Astrocyte (in vitro differentiated cells and primary cell): ENCODE measurements around the gene LYPD6. TPM values are rescaled to one million over a fixed set of nuclear protein-coding genes. Genes with fewer than 3 reads are reported as not detected.

ENCODE experiments used
- DNase-seq: peaks from one replicate; pipeline ENCODE4 v3.0.0-alpha.2; 2010; ENCODE audit warnings: low read depth
- FAIRE-seq: peaks from 2 replicates; lab custom pipeline; 2011; peaks lifted over from hg19 to GRCh38; lab: Jason Lieb, UNC
- H2AFZ ChIP-seq: 2 replicates; pipeline ENCODE4 v1.6.0; 2012; ENCODE audit warnings: low read depth, low read length, inconsistent platforms
- H3K27ac ChIP-seq: 2 replicates; pipeline ENCODE4 v1.5.1; 2011; ENCODE audit warnings: low read depth, low read length, inconsistent platforms
- H3K27me3 ChIP-seq: 2 replicates; pipeline ENCODE4 v1.6.0; 2011; ENCODE audit warnings: low read length, inconsistent platforms; ENCODE audit not compliant: insufficient read depth
- H3K36me3 ChIP-seq: 2 replicates; pipeline ENCODE4 v1.5.1; 2011; ENCODE audit warnings: low read length, inconsistent platforms; ENCODE audit not compliant: insufficient read depth
- H3K4me1 ChIP-seq: 2 replicates; pipeline ENCODE4 v1.5.1; 2011; ENCODE audit warnings: low read length, inconsistent platforms; ENCODE audit not compliant: insufficient read depth
- H3K4me2 ChIP-seq: 2 replicates; pipeline ENCODE4 v1.6.0; 2012; ENCODE audit warnings: low read length, inconsistent platforms
- H3K4me3 ChIP-seq: 2 replicates; pipeline ENCODE4 v1.5.1; 2011; ENCODE audit warnings: low read depth, mild to moderate bottlenecking, low read length, inconsistent platforms; ENCODE audit not compliant: insufficient read depth
- H3K79me2 ChIP-seq: 2 replicates; pipeline ENCODE4 v1.6.0; 2012; ENCODE audit warnings: mild to moderate bottlenecking, low read length, inconsistent platforms; ENCODE audit not compliant: insufficient read depth
- H3K9ac ChIP-seq: 2 replicates; pipeline ENCODE4 v1.6.0; 2012; ENCODE audit warnings: mild to moderate bottlenecking, low read length, inconsistent platforms
- H3K9me3 ChIP-seq: 2 replicates; pipeline ENCODE4 v1.5.1; 2012; ENCODE audit warnings: low read depth, mild to moderate bottlenecking, low read length, inconsistent platforms; ENCODE audit not compliant: insufficient read depth
- H4K20me1 ChIP-seq: 2 replicates; pipeline ENCODE4 v1.6.0; 2012; ENCODE audit warnings: low read length, inconsistent platforms; ENCODE audit not compliant: insufficient read depth
- H3K27ac Mint-ChIP-seq: one replicate; pipeline ENCODE4 v1.8.0; 2021; ENCODE audit warnings: mild to moderate bottlenecking, mixed read lengths; ENCODE audit not compliant: unreplicated experiment
- H3K27me3 Mint-ChIP-seq: one replicate; pipeline ENCODE4 v1.8.0; 2021; ENCODE audit warnings: low read depth, mixed read lengths; ENCODE audit not compliant: unreplicated experiment
- H3K36me3 Mint-ChIP-seq: one replicate; pipeline ENCODE4 v1.8.0; 2021; ENCODE audit warnings: low read depth, mixed read lengths; ENCODE audit not compliant: unreplicated experiment
- H3K4me1 Mint-ChIP-seq: one replicate; pipeline ENCODE4 v1.8.0; 2021; ENCODE audit warnings: low read depth, mixed read lengths; ENCODE audit not compliant: unreplicated experiment
- H3K4me3 Mint-ChIP-seq: one replicate; pipeline ENCODE4 v1.8.0; 2021; ENCODE audit warnings: mild to moderate bottlenecking, moderate library complexity, mixed read lengths; ENCODE audit not compliant: unreplicated experiment
- H3K9me3 Mint-ChIP-seq: one replicate; pipeline ENCODE4 v1.8.0; 2021; ENCODE audit warnings: mild to moderate bottlenecking, mixed read lengths; ENCODE audit not compliant: unreplicated experiment
- EZH2 ChIP-seq: IDR thresholded peaks from 2 replicates; pipeline ENCODE4 v1.6.1; 2012; ENCODE audit warnings: mild to moderate bottlenecking, low read length, inconsistent platforms; ENCODE audit not compliant: insufficient read depth
- total RNA-seq: library from RNA; stranded (reverse); gene quantifications from 2 replicates; pipeline ENCODE4 v1.2.1, GENCODE V29; 2021
- TF ChIP-seq, protein P1 (sequence below): IDR thresholded peaks from 2 replicates; pipeline ENCODE4 v1.5.1; 2011; ENCODE audit warnings: low read depth, mild to moderate bottlenecking, inconsistent platforms, low read length, moderate library complexity; ENCODE audit not compliant: insufficient read depth

LYPD6 gene
- total RNA-seq, 1 donor from 2014 or later = 1.4 TPM

DNA sequence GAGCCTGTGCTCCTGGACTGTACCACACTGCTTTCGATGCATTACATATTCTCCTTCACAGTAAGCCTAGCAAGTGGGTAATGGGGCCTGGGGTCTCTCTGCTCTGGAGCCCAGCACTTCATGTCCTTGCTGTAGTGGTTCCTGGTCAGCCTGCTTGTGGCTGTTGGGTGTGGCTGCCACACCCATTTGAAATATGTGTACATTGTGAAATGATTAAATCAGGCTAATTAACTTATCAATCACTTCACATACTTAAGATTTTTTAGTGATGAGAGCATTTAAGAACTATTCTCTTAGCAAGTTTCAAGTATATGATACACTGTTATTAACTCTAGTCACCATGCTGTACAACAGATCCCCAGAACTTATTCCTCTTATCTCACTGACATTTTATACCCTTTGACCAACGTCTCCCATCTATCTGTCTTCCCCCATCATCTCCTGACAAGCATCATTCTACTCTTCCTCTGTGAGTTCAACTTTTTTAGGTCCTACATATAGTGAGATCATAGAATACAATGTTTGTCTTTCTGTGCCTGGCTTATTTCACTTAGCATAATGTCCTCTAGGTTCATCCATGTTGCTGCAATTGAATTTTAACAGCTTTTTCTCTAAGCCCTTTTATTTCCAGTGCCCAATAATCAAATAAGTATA lies 92.1 kb downstream of the LYPD6 start:
- Mint-ChIP-seq H3K36me3 (no peaks in the 10 kb centered on the region), H3K27ac (peak overlapping the region; percentile 35), H3K4me1 (peaks cover 9% of the 10 kb centered on the region), H3K4me3 (no peak overlapping the region), H3K27me3 (no peaks in the 10 kb centered on the region), H3K9me3 (no peaks in the 10 kb centered on the region)
- no peak for TF ChIP-seq EZH2
- TF ChIP-seq, protein P1, sequence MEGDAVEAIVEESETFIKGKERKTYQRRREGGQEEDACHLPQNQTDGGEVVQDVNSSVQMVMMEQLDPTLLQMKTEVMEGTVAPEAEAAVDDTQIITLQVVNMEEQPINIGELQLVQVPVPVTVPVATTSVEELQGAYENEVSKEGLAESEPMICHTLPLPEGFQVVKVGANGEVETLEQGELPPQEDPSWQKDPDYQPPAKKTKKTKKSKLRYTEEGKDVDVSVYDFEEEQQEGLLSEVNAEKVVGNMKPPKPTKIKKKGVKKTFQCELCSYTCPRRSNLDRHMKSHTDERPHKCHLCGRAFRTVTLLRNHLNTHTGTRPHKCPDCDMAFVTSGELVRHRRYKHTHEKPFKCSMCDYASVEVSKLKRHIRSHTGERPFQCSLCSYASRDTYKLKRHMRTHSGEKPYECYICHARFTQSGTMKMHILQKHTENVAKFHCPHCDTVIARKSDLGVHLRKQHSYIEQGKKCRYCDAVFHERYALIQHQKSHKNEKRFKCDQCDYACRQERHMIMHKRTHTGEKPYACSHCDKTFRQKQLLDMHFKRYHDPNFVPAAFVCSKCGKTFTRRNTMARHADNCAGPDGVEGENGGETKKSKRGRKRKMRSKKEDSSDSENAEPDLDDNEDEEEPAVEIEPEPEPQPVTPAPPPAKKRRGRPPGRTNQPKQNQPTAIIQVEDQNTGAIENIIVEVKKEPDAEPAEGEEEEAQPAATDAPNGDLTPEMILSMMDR = no peak
- Histone ChIP-seq H3K79me2 (no peaks in the 10 kb centered on the region), H3K9ac (no peak overlapping the region), H3K4me1 (peaks cover 6% of the 10 kb centered on the region), H3K36me3 (no peaks in the 10 kb centered on the region), H3K27ac (no peak overlapping the region), H3K4me2 (peak overlapping the region; percentile 49), H2AFZ (no peak overlapping the region), H4K20me1 (no peaks in the 10 kb centered on the region), H3K9me3 (no peaks in the 10 kb centered on the region), H3K27me3 (no peaks in the 10 kb centered on the region), H3K4me3 (no peak overlapping the region)
- DNase-seq = peak; percentile 74
- no peak for FAIRE-seq

DNA sequence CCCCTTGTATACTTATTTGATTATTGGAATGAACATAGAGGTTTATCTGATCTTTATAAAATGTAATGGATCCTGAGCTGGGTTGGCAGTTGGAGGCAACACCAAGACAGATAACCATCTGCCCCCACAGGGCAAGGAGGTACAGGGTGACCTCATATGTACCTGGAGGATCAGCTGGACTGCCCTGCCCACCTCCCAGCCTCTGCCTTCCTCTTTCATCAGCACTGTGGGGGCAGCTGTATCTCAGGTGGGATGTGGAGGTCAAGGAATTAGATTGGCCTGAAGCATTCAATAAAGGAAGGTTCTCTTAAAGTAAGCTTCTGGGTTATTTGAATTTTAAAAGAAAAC lies 92.6 kb downstream of the LYPD6 start:
- Histone ChIP-seq H3K27me3 (no peaks in the 10 kb centered on the region), H3K79me2 (no peaks in the 10 kb centered on the region), H3K9ac (no peak overlapping the region), H3K36me3 (no peaks in the 10 kb centered on the region), H3K27ac (no peak overlapping the region), H3K4me1 (peaks cover 6% of the 10 kb centered on the region), H4K20me1 (no peaks in the 10 kb centered on the region), H3K4me2 (peak overlapping the region; percentile 49), H3K4me3 (no peak overlapping the region), H3K9me3 (no peaks in the 10 kb centered on the region), H2AFZ (no peak overlapping the region)
- H3K36me3 Mint-ChIP-seq = no peaks in the 10 kb centered on the region
- no peak overlapping the region for H3K27ac Mint-ChIP-seq
- FAIRE-seq = no peak
- no peaks in the 10 kb centered on the region for H3K27me3 Mint-ChIP-seq
- no peak for DNase-seq
- TF ChIP-seq, protein P1 = no peak
- TF ChIP-seq EZH2 = no peak
- H3K4me1 Mint-ChIP-seq = peaks cover 9% of the 10 kb centered on the region
- H3K4me3 Mint-ChIP-seq = no peak overlapping the region
- no peaks in the 10 kb centered on the region for H3K9me3 Mint-ChIP-seq

DNA sequence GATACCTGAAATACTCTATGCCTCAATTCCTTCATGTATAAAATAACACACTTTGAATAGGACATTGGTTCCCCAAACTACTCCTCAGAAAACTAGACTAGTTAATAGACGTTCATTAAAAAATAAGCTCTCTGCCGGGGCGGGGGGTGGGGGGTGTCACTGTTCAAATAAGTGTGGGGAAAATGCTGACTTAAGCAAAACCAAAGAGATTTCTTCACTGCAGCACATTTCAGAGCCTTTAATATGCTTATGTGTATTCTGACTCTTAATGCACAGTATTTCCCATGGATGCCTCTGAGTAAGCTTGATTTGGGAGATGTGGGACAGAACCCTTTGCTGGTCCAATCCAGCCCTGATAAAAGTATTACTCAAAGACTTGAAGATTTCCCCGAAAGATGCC lies 93.2 kb downstream of the LYPD6 start:
- Histone ChIP-seq H3K9me3 (no peaks in the 10 kb centered on the region), H3K79me2 (no peaks in the 10 kb centered on the region), H3K9ac (no peak overlapping the region), H3K4me3 (no peak overlapping the region), H3K27ac (no peak overlapping the region), H3K27me3 (no peaks in the 10 kb centered on the region), H3K36me3 (no peaks in the 10 kb centered on the region), H2AFZ (no peak overlapping the region), H4K20me1 (no peaks in the 10 kb centered on the region), H3K4me1 (peaks cover 6% of the 10 kb centered on the region), H3K4me2 (no peak overlapping the region)
- H3K4me1 Mint-ChIP-seq = peaks cover 9% of the 10 kb centered on the region
- no peaks in the 10 kb centered on the region for H3K36me3 Mint-ChIP-seq
- H3K9me3 Mint-ChIP-seq = no peaks in the 10 kb centered on the region
- DNase-seq (no peak), FAIRE-seq (no peak)
- H3K4me3 Mint-ChIP-seq = no peak overlapping the region
- no peak overlapping the region for H3K27ac Mint-ChIP-seq
- H3K27me3 Mint-ChIP-seq = no peaks in the 10 kb centered on the region
- TF ChIP-seq EZH2 = no peak
- TF ChIP-seq, protein P1 = no peak
